Chondrocyte (in vitro differentiated cells): ENCODE measurements around the gene ZIM2. TPM values are rescaled to one million over a fixed set of nuclear protein-coding genes. Genes with fewer than 3 reads are reported as not detected.

ENCODE experiments used
- DNase-seq: peaks from one replicate; pipeline ENCODE4 v3.0.0; 2021; ENCODE audit warnings: mixed read lengths, low spot score
- H3K27ac Mint-ChIP-seq: one replicate; pipeline ENCODE4 v1.8.0; 2021; ENCODE audit warnings: mild to moderate bottlenecking, moderate library complexity, mixed read lengths; ENCODE audit not compliant: unreplicated experiment
- H3K27me3 Mint-ChIP-seq: 2 replicates; pipeline ENCODE4 v1.8.0; 2021; ENCODE audit warnings: low read depth, mixed read lengths
- H3K36me3 Mint-ChIP-seq: 2 replicates; pipeline ENCODE4 v1.8.0; 2021; ENCODE audit warnings: low read depth, mixed read lengths
- H3K4me1 Mint-ChIP-seq: 2 replicates; pipeline ENCODE4 v1.8.0; 2021; ENCODE audit warnings: low read depth, mild to moderate bottlenecking, mixed read lengths
- H3K4me3 Mint-ChIP-seq: one replicate; pipeline ENCODE4 v1.8.0; 2021; ENCODE audit warnings: mild to moderate bottlenecking, moderate library complexity, mixed read lengths; ENCODE audit not compliant: unreplicated experiment
- H3K9me3 Mint-ChIP-seq: 2 replicates; pipeline ENCODE4 v1.8.0; 2021; ENCODE audit warnings: low read depth, mixed read lengths
- CTCF ChIP-seq: fragments of 200-600 bp; sonication (generic); IDR thresholded peaks from 2 replicates; pipeline ENCODE4 v1.5.0; 2021; ENCODE audit warnings: antibody characterized with exemption, mild to moderate bottlenecking, moderate library complexity
- total RNA-seq: library from RNA; stranded (reverse); gene quantifications from 3 replicates; pipeline ENCODE4 v1.2.1, GENCODE V29; 2021

The ZIM2 gene
- total RNA-seq, 1 donor from 2014 or later: not detected

GRCh38 chr19:56875717-56876116 lies 35.2 kb upstream of the ZIM2 start:
- no peak for DNase-seq
- no peaks in the 10 kb centered on the region for H3K4me1 Mint-ChIP-seq
- no peak for TF ChIP-seq CTCF
- H3K27ac Mint-ChIP-seq: no peak overlapping the region
- peaks cover 4% of the 10 kb centered on the region for H3K36me3 Mint-ChIP-seq
- H3K27me3 Mint-ChIP-seq: no peaks in the 10 kb centered on the region
- H3K9me3 Mint-ChIP-seq: peaks cover 56% of the 10 kb centered on the region
- no peak overlapping the region for H3K4me3 Mint-ChIP-seq

- no peak overlapping the region for H3K4me3 Mint-ChIP-seq
- H3K4me1 Mint-ChIP-seq: no peaks in the 10 kb centered on the region
- H3K27me3 Mint-ChIP-seq: no peaks in the 10 kb centered on the region
- no peak for DNase-seq
- TF ChIP-seq CTCF: no peak
- no peak overlapping the region for H3K27ac Mint-ChIP-seq
- H3K36me3 Mint-ChIP-seq: peaks cover 6% of the 10 kb centered on the region
- peaks cover 58% of the 10 kb centered on the region for H3K9me3 Mint-ChIP-seq
Measured at GRCh38 chr19:56874530-56874929, 34.0 kb upstream of the ZIM2 start.

- TF ChIP-seq CTCF: no peak
- Mint-ChIP-seq H3K27ac (no peak overlapping the region), H3K36me3 (peaks cover 6% of the 10 kb centered on the region), H3K4me3 (no peak overlapping the region), H3K4me1 (no peaks in the 10 kb centered on the region), H3K9me3 (peaks cover 60% of the 10 kb centered on the region), H3K27me3 (no peaks in the 10 kb centered on the region)
- DNase-seq: no peak
Measured at GRCh38 chr19:56873493-56873892, 33.0 kb upstream of the ZIM2 start.

- H3K9me3 Mint-ChIP-seq: peaks cover 73% of the 10 kb centered on the region
- H3K27ac Mint-ChIP-seq: no peak overlapping the region
- H3K36me3 Mint-ChIP-seq: peaks cover 5% of the 10 kb centered on the region
- DNase-seq: no peak
- no peak overlapping the region for H3K4me3 Mint-ChIP-seq
- no peaks in the 10 kb centered on the region for H3K4me1 Mint-ChIP-seq
- TF ChIP-seq CTCF: no peak
- H3K27me3 Mint-ChIP-seq: no peaks in the 10 kb centered on the region
Measured at GRCh38 chr19:56869886-56870285, 29.4 kb upstream of the ZIM2 start.

GRCh38 chr19:56868446-56868845 lies 27.9 kb upstream of the ZIM2 start:
- H3K4me1 Mint-ChIP-seq: no peaks in the 10 kb centered on the region
- H3K4me3 Mint-ChIP-seq: no peak overlapping the region
- TF ChIP-seq CTCF: no peak
- no peaks in the 10 kb centered on the region for H3K27me3 Mint-ChIP-seq
- peaks cover 73% of the 10 kb centered on the region for H3K9me3 Mint-ChIP-seq
- no peak overlapping the region for H3K27ac Mint-ChIP-seq
- peaks cover 3% of the 10 kb centered on the region for H3K36me3 Mint-ChIP-seq
- no peak for DNase-seq
